KMS-11 (cell line): ENCODE results near the gene TIPARP.

Experiments
- H2AFZ ChIP-seq: fragments of 200-600 bp; sonication (generic); 2 replicates; pipeline ENCODE4 v1.6.1; 2016; ENCODE audit warnings: antibody characterized with exemption, mixed run types, low read depth
- H3K27ac ChIP-seq: fragments of 200-600 bp; sonication (generic); 2 replicates; pipeline ENCODE4 v1.6.1; 2016; ENCODE audit warnings: mild to moderate bottlenecking, mixed run types
- H3K27me3 ChIP-seq: fragments of 200-600 bp; sonication (generic); 2 replicates; pipeline ENCODE4 v1.6.1; 2017; ENCODE audit warnings: mild to moderate bottlenecking, low read depth, mixed run types, moderate library complexity; ENCODE audit not compliant: insufficient read depth
- H3K36me3 ChIP-seq: fragments of 200-600 bp; sonication (generic); 2 replicates; pipeline ENCODE4 v1.6.1; 2017; ENCODE audit warnings: mild to moderate bottlenecking, mixed run types; ENCODE audit not compliant: insufficient read depth
- H3K4me1 ChIP-seq: fragments of 200-600 bp; sonication (generic); 2 replicates; pipeline ENCODE4 v1.6.1; 2016; ENCODE audit warnings: mild to moderate bottlenecking, low read depth, mixed run types; ENCODE audit not compliant: poor library complexity, severe bottlenecking
- H3K4me2 ChIP-seq: fragments of 200-600 bp; sonication (generic); 2 replicates; pipeline ENCODE4 v1.7.0; 2016; ENCODE audit warnings: mild to moderate bottlenecking, mixed run types
- H3K4me3 ChIP-seq: fragments of 200-600 bp; sonication (generic); IDR thresholded peaks from 2 replicates; pipeline ENCODE4 v1.6.1; 2017; ENCODE audit warnings: low read depth, low read length, mixed read lengths; ENCODE audit not compliant: insufficient read depth
- H3K79me2 ChIP-seq: fragments of 200-600 bp; sonication (generic); 2 replicates; pipeline ENCODE4 v1.6.1; 2016; ENCODE audit warnings: low read depth, mixed run types; ENCODE audit not compliant: insufficient read depth
- H3K9ac ChIP-seq: fragments of 200-600 bp; sonication (generic); 2 replicates; pipeline ENCODE4 v1.6.1; 2016; ENCODE audit warnings: mild to moderate bottlenecking, mixed run types
- H4K20me1 ChIP-seq: fragments of 200-600 bp; sonication (generic); 2 replicates; pipeline ENCODE4 v1.6.1; 2016; ENCODE audit warnings: mild to moderate bottlenecking, mixed run types; ENCODE audit not compliant: insufficient read depth
- TF ChIP-seq, protein P1 (sequence below): fragments of 200-600 bp; sonication (generic); conservative IDR thresholded peaks from 2 replicates; pipeline ENCODE4 v1.6.1; 2017; ENCODE audit warnings: low read depth, mild to moderate bottlenecking, antibody characterized with exemption, low read length, moderate library complexity, mixed read lengths

The TIPARP gene

GRCh38 chr3:156687023-156687422, 12.6 kb downstream of the TIPARP start:
- Histone ChIP-seq H3K27ac (peak overlapping the region; percentile 4; the same call in 1 of the 2 replicates), H3K4me2 (peak overlapping the region; percentile 96), H2AFZ (no peak overlapping the region), H3K4me1 (peaks cover 100% of the 10 kb centered on the region), H3K27me3 (no peaks in the 10 kb centered on the region), H3K4me3 (no peak overlapping the region), H3K9ac (no peak overlapping the region), H3K79me2 (peaks cover 100% of the 10 kb centered on the region), H4K20me1 (peaks cover 94% of the 10 kb centered on the region), H3K36me3 (peaks cover 11% of the 10 kb centered on the region; the same call in 1 of the 2 replicates)
- TF ChIP-seq, protein P1, sequence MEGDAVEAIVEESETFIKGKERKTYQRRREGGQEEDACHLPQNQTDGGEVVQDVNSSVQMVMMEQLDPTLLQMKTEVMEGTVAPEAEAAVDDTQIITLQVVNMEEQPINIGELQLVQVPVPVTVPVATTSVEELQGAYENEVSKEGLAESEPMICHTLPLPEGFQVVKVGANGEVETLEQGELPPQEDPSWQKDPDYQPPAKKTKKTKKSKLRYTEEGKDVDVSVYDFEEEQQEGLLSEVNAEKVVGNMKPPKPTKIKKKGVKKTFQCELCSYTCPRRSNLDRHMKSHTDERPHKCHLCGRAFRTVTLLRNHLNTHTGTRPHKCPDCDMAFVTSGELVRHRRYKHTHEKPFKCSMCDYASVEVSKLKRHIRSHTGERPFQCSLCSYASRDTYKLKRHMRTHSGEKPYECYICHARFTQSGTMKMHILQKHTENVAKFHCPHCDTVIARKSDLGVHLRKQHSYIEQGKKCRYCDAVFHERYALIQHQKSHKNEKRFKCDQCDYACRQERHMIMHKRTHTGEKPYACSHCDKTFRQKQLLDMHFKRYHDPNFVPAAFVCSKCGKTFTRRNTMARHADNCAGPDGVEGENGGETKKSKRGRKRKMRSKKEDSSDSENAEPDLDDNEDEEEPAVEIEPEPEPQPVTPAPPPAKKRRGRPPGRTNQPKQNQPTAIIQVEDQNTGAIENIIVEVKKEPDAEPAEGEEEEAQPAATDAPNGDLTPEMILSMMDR: no peak

GRCh38 chr3:156688632-156689452, 14.5 kb downstream of the TIPARP start:
- Histone ChIP-seq H3K36me3 (peaks cover 9% of the 10 kb centered on the region; the same call in 1 of the 2 replicates), H3K4me2 (peak overlapping the region; percentile 2; the same call in 1 of the 2 replicates), H3K9ac (no peak overlapping the region), H4K20me1 (peaks cover 91% of the 10 kb centered on the region), H3K4me1 (peaks cover 100% of the 10 kb centered on the region), H3K27ac (no peak overlapping the region), H3K79me2 (peaks cover 100% of the 10 kb centered on the region), H2AFZ (no peak overlapping the region), H3K4me3 (no peak overlapping the region), H3K27me3 (no peaks in the 10 kb centered on the region)
- TF ChIP-seq, protein P1: no peak

DNA sequence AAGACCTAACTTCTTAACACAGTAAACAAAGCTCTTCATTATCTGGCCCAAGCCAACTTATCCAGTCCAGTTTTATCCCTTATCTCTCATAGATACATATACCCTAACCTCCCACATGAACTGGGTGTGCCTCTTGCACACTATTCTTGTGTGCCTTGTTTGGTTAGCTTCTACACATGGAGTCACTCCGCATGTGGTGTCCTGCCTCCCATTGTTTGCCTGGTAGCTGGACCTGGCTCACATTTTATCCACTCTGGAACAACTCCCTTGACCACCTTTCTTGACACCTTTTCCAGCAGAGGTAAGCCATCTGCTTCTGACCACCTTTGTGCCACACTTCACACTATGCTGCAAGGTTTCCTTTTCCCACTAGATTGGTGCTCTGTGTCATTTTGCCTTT, 15.2 kb downstream of the TIPARP start:
- Histone ChIP-seq H3K27me3 (no peaks in the 10 kb centered on the region), H3K36me3 (peaks cover 4% of the 10 kb centered on the region; the same call in 1 of the 2 replicates), H3K9ac (no peak overlapping the region), H3K4me3 (no peak overlapping the region), H2AFZ (no peak overlapping the region), H3K4me2 (peak overlapping the region; percentile 2; the same call in 1 of the 2 replicates), H3K4me1 (peaks cover 99% of the 10 kb centered on the region), H3K79me2 (peaks cover 100% of the 10 kb centered on the region), H4K20me1 (peaks cover 85% of the 10 kb centered on the region), H3K27ac (no peak overlapping the region)
- TF ChIP-seq, protein P1: no peak

DNA sequence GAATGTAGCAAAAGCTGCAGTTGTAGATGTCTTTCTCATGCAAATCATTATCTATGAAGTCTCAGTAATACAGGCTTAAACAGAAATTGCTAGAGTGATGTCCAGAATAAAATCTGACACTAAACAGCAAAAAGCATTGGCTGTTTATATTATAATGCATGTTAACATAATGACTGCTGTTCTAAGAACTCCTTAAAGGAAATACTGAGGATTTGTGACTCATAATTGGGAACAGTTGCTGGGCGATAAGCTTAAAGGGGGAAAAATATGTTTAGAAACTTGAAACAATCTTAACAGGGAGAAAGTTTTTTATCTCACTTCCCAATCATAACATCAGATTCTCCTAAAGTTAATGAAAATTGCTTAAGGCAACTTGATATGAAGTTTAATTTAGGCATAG, 17.5 kb downstream of the TIPARP start:
- peaks cover 64% of the 10 kb centered on the region for H4K20me1 ChIP-seq
- H3K4me1 ChIP-seq: peaks cover 89% of the 10 kb centered on the region
- H3K27me3 ChIP-seq: no peaks in the 10 kb centered on the region
- H3K4me2 ChIP-seq: peak overlapping the region; percentile 9; the same call in 1 of the 2 replicates
- H2AFZ ChIP-seq: no peak overlapping the region
- TF ChIP-seq, protein P1: no peak
- no peak overlapping the region for H3K27ac ChIP-seq
- peaks cover 98% of the 10 kb centered on the region for H3K79me2 ChIP-seq
- no peak overlapping the region for H3K9ac ChIP-seq
- H3K36me3 ChIP-seq: peaks cover 14% of the 10 kb centered on the region; the same call in 1 of the 2 replicates
- H3K4me3 ChIP-seq: no peak overlapping the region
